ENCODE results near the gene DCST1. TPM values are rescaled to one million over a fixed set of nuclear protein-coding genes. Genes with fewer than 3 reads are reported as not detected.

DCST1 gene
- polyA plus RNA-seq, 2 of the 4 experiments (the other 2 are of a cell fraction): 0.06 TPM; not detected in 1

- Histone ChIP-seq H3K4me3 (no peak overlapping the region), H3K9me3 (no peaks in the 10 kb centered on the region), H3K27ac (peak overlapping the region; percentile 75 to 83), H3K4me2 (peak overlapping the region; percentile 64), H3K4me1 (peaks cover 66% of the 10 kb centered on the region)
- TF ChIP-seq JUNB (IDR thresholded peaks at IDR 0.05) (no peak), CBX8 (IDR thresholded peaks at IDR 0.05) (no peak), JUN (IDR thresholded peaks at IDR 0.05) (no peak), POLR2A (IDR thresholded peaks at IDR 0.05; ENCODE audit: low read length) (no peak), ZNF302 (CRISPR knock-in tag; IDR thresholded peaks at IDR 0.05) (no peak), HDAC2 (IDR thresholded peaks at IDR 0.05) (no peak), EHMT2 (IDR thresholded peaks at IDR 0.05; ENCODE audit: low read depth) (no peak), POLR2AphosphoS2 (conservative IDR thresholded peaks at IDR 0.05; ENCODE audit: low read length) (no peak)
- TF ChIP-seq, protein P1, sequence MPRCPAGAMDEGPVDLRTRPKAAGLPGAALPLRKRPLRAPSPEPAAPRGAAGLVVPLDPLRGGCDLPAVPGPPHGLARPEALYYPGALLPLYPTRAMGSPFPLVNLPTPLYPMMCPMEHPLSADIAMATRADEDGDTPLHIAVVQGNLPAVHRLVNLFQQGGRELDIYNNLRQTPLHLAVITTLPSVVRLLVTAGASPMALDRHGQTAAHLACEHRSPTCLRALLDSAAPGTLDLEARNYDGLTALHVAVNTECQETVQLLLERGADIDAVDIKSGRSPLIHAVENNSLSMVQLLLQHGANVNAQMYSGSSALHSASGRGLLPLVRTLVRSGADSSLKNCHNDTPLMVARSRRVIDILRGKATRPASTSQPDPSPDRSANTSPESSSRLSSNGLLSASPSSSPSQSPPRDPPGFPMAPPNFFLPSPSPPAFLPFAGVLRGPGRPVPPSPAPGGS (IDR thresholded peaks at IDR 0.05): no peak
- FAIRE-seq (no peak), ATAC-seq (no peak), DNase-seq (ENCODE audit: low read depth in 1 of 2, low spot score in 1 of 2) (no peak)
- POLR2A ChIA-PET: no interaction called here
- CTCF ChIA-PET: interaction anchor here (0.9 to 1.0 kb wide), 2 partner anchors 120 to 359 kb away, joined by 3 to 4 read pairs; no protein-coding TSS in a partner anchor
- 98% methylated on average over 7 of the region's 9 CpGs for WGBS (ENCODE audit: missing lambda C conversion rate)
Observed at GRCh38 chr1:155024315-155024714, 9.3 kb upstream of the DCST1 start.

DNA sequence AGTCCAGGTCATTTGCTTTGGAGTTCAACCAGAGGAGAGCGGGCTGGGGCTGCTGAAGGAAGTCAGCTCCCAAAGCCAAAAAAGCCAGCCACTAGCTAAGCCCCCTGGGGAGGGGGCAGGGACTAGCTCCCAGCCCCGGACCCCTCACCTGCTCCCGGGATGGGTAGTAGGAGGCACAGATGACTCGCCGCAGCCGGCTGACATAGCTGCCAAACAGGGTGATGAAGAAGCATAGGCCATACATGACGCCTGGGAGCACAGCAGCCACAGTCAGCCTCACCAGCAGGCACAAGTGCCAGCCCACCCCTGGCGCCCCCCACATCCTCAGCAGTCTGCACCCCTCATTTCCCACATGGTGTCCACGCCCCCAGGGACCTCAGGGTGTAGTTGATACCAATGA is 7.5 kb upstream of the DCST1 start:
- ChIA-PET POLR2A (interaction anchor here (0.6 kb wide), 1 partner anchor 25 kb away, joined by 4 read pairs; the partner anchor contains the start of gene ADAM15), CTCF (no interaction called here)
- FAIRE-seq (no peak), DNase-seq (ENCODE audit: low read depth in 1 of 2, low spot score in 1 of 2) (no peak), ATAC-seq (peak in 1 of 2 experiments; percentile 24; a peak in 4 of 6 replicates)
- H3K9me3 ChIP-seq: no peaks in the 10 kb centered on the region
- no peak for TF ChIP-seq SMC3 (IDR thresholded peaks at IDR 0.05)
- peak; percentile 52 for TF ChIP-seq MAX (IDR thresholded peaks at IDR 0.05)
- WGBS (ENCODE audit: missing lambda C conversion rate): 48% methylated on average over 8 of the region's 9 CpGs
- peaks cover 61% of the 10 kb centered on the region for H3K4me1 ChIP-seq
- H3K4me2 ChIP-seq: peak overlapping the region; percentile 64
- H3K27ac ChIP-seq: peak overlapping the region; percentile 75 to 83
- H3K4me3 ChIP-seq: no peak overlapping the region

DNA sequence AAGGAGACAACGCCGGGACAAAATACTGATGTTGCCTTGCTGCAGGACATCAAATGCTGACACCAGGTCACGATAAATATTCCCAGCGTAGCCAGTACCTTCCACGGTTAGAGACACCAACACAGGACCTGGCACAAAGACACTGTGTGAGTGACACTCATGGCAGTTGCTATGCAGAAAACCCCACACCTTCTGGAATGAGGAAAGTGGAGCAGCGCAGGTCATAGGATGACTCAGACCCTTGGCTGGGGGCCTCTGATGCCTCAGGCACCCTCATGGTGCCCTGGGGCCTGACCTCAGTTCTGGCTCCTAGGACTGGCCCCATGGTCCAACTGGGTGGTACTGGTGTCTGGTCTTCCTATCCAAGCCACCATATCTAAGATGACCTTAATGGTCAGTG is 7.0 kb upstream of the DCST1 start:
- Histone ChIP-seq H3K9me3 (no peaks in the 10 kb centered on the region), H3K4me1 (peaks cover 57% of the 10 kb centered on the region), H3K4me2 (peak overlapping the region; percentile 64), H3K27ac (peak overlapping the region; percentile 75 to 83), H3K4me3 (no peak overlapping the region)
- FAIRE-seq (no peak), ATAC-seq (peak; percentile 44 to 47; a peak in 4 of 6 replicates), DNase-seq (ENCODE audit: low read depth in 1 of 2, low spot score in 1 of 2) (peak in 1 of 2 experiments; percentile 57)
- WGBS (ENCODE audit: missing lambda C conversion rate): 63% methylated on average over 6 of the region's 6 CpGs
- POLR2A ChIA-PET: no interaction called here
- CTCF ChIA-PET: no interaction called here
- TF ChIP-seq NR3C1 (IDR thresholded peaks at IDR 0.05) (no peak), MAX (IDR thresholded peaks at IDR 0.05) (peak; percentile 48; the same call in 1 of the 2 replicates), FOSL2 (IDR thresholded peaks at IDR 0.05) (0 out of 2 replicates have a peak, but pooled peaks have one; percentile 25), FOSL2 (CRISPR knock-in tag; IDR thresholded peaks at IDR 0.05) (peak; percentile 78), RFX5 (IDR thresholded peaks at IDR 0.05) (peak; percentile 82)
- TF ChIP-seq, protein P1 (IDR thresholded peaks at IDR 0.05): no peak

- H3K4me1 ChIP-seq: peaks cover 27% of the 10 kb centered on the region
- H3K4me3 ChIP-seq: no peak overlapping the region
- 94% methylated on average over 11 of the region's 16 CpGs for WGBS (ENCODE audit: missing lambda C conversion rate)
- ChIA-PET CTCF (interaction anchor here (0.9 to 1.2 kb wide), 2 partner anchors 55 to 62 kb away, joined by 3 to 5 read pairs; no protein-coding TSS in a partner anchor), POLR2A (no interaction called here)
- H3K4me2 ChIP-seq: no peak overlapping the region
- no peaks in the 10 kb centered on the region for H3K9me3 ChIP-seq
- FAIRE-seq: no peak
- no peak for DNase-seq (ENCODE audit: low read depth in 1 of 2, low spot score in 1 of 2)
- peak overlapping the region in 1 of 2 experiments; percentile 48; a peak in 2 of 6 replicates for H3K27ac ChIP-seq
- ATAC-seq: peak in 1 of 2 experiments; percentile 16; a peak in 2 of 6 replicates
- TF ChIP-seq CEBPB (IDR thresholded peaks at IDR 0.05): no peak
- TF ChIP-seq JUN (IDR thresholded peaks at IDR 0.05): no peak
- no peak for TF ChIP-seq RAD21 (conservative IDR thresholded peaks at IDR 0.05 in 1 of 2, IDR thresholded peaks at IDR 0.05 in 1 of 2)
- TF ChIP-seq ELK1 (IDR thresholded peaks at IDR 0.05; ENCODE audit: low read depth, low read length): no peak
- no peak for TF ChIP-seq MYC (IDR thresholded peaks at IDR 0.05; ENCODE audit: borderline replicate concordance, low read length)
- TF ChIP-seq EP300 (IDR thresholded peaks at IDR 0.05): no peak
- TF ChIP-seq POLR2AphosphoS2 (conservative IDR thresholded peaks at IDR 0.05; ENCODE audit: low read length): no peak
- no peak for TF ChIP-seq KDM5A (IDR thresholded peaks at IDR 0.05)
- no peak for TF ChIP-seq RCOR1 (IDR thresholded peaks at IDR 0.05; ENCODE audit: low read depth, low read length)
- TF ChIP-seq, protein P1 (IDR thresholded peaks at IDR 0.05): no peak
- TF ChIP-seq HOXB13 (CRISPR knock-in tag; IDR thresholded peaks at IDR 0.05; ENCODE audit: low read depth): no peak
- TF ChIP-seq MAFK (IDR thresholded peaks at IDR 0.05; ENCODE audit: partially characterized antibody): no peak
- no peak for TF ChIP-seq RFX5 (IDR thresholded peaks at IDR 0.05)
- TF ChIP-seq FOXS1 (CRISPR knock-in tag; IDR thresholded peaks at IDR 0.05): no peak
Observed at GRCh38 chr1:155029513-155030242, 3.9 kb upstream of the DCST1 start.

Measured in A549 (cell line).